Measurements from ENCODE around the gene USP7.

Gene USP7

DNA sequence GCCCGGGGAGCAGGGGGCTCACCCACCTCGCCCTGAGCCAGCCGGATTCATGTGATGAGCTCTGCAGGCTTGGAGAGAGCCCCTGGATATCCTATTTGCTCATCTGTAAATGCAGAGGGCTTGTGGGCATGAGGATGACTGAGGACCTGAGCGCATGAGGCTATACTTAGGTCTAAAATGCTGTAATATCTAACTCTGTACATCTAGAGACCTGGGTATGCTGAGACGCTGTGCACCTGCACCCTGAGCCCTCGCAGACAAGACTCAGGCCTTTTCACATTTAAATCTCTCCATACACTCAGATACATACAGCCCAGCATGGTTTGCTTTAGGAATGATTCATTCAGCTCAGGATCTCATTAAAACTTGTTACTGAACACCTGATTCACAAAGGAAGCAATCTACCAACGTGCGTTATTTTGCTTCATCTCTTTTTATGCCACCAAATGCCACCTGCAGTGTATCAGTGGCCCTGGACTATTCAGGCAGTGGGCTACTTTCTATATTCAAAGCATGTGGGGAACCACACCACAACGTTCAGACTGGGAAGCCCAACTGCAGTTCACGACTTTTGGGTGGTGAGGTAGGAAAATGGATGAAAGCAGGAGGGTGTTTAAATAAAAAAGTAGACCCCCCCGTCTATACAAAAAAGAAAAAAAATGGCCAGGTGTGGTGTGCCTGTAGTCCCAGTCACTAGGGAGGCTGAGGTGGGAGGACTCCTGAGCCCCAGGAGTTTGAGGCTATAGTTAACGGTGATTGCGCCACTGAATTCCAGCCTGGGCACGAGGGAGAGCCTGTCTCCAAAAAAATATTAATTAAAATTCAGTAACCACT, 12.0 kb downstream of the USP7 start:
- DNase-seq, result no peak

GRCh38 chr16:8950580-8951077, 13.1 kb downstream of the USP7 start:
- no peak for DNase-seq

DNA sequence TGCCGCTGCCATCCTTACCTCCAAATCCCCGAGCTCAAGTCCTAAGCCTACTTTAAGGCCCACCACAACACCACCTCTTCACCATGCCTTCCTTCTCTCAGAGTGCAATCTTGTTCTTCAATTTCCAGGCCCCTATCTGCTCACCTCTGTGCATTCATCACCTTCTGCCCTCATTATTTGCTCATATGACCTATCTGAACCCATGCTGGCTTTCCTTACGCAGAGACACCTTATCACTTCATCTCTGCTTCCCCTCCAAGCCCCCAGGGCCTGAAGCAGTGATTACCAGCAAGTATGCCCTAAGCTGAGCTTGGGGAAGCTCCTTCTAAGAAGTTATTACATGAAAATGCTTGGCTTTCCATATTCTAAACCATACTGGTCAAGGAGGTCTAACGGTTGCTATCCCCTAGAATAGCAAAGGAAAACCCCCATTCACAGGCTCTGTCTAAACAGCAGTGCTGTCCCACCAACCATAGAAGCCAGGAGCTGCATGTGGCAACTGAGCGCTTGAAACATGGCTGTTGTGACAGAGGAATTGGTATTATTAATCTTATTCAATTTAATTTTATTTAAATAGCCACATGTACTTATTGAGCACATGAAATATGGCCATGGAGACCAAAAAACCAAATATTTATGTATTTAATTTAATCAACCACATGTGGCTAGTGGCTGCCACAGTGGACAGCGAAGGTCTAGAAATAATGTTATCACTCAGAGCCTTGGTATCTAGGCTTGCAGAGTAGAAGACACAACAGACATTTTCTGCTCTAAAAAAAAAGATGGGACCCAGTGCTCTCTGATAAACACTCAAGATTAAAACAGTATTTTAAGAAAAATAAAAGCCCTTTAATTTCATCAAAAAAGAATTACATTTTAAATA, 13.9 kb downstream of the USP7 start:
- no peak for DNase-seq

DNA sequence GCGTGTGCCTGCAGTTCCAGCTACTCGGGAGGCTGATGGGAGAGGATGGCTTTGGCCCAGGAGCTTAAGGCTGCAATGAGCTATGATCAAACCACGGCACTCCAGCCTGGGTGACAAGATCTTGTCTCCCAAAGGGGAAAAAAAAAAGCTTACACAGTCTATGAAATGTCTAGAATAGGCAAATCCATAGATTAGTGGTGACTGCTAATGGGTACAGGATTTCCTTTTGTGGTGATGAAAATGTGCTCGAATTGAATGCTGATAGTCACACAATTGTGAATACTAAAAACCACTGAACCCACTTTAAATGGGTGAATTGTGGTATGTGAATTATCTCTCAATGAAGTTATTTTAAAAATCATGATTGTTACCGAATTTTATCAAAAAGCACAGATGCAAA, 14.9 kb downstream of the USP7 start:
- DNase-seq, result no peak

- DNase-seq, result no peak
Measured at GRCh38 chr16:8948069-8948593, 15.6 kb downstream of the USP7 start.

- DNase-seq, result no peak
Measured at GRCh38 chr16:8946544-8946943, 17.2 kb downstream of the USP7 start.

GRCh38 chr16:8945626-8946296, 17.9 kb downstream of the USP7 start:
- DNase-seq, result no peak

- no peak for DNase-seq
Measured at GRCh38 chr16:8943966-8944759, 19.5 kb downstream of the USP7 start.

- DNase-seq, result no peak
Measured at GRCh38 chr16:8943001-8943763, 20.5 kb downstream of the USP7 start.

DNA sequence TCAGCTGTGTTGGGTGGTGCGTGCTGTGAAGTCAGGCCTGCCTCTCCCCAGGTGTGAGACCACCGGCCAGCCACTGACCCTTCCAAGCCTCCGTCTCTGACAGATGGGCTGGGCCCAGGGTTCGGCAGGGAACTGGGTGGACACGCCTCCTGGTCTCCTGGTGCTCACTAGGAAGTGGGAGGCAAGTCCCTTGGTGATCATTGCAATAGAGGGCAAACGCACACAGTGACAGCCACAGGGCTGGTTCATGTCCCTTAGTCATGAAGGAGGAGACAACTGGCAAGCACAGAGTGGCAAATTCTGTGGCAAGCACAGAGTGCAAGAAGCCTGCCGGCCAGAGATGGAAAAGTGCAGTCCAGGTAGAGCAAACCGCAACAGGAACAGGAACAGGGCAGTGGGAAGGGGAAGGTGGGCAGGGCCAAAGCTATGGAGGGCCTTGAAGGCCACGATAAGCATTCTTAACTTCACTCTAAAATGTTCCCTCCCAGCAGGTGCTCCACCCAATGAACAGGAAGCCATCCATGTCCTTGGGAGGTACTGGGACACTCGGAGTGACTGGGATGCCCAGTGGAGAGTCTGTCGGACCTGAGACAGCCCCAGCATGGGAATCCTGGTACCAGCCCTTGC, 21.9 kb downstream of the USP7 start:
- DNase-seq, result no peak

DNA sequence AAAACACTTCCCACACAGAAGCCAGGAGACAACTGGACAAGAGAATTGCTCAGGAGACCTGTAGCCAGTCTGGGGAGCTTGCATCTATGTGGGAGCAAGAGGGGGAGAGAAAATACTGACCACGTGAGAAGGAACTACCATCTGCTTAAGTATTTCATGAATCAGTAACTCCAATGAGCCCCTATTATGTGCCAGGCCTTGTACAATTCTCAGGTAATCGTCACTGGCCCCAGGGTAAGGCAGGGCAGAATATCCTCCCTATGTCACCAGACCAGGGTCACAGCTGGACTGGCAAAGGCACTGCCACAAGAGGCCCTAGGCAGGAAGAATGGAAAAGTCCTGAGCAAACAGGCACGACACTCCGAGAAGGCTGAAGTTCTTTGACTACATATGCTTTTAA, 25.9 kb downstream of the USP7 start:
- DNase-seq, result no peak

GRCh38 chr16:8936421-8936820, 27.3 kb downstream of the USP7 start:
- no peak for DNase-seq

DNA sequence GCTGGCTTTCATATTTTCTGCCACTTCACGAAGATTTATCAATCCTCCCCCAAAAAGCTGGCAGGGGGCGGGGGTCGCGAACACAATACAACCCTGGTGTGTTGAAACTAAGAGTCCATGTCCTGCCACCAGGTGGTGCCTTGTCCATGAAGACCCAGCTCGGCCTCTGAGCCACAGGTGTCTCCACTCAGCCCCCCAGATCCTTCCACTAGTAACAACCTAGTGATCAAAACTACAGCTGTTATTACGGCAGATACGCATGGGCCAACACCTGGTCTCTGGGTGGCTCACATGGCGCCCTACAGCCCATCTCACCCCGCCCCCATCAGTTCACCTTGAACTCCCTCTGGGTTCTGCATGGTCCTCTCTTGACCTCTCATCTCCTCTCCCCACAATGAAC, 27.7 kb downstream of the USP7 start:
- no peak for DNase-seq

DNA sequence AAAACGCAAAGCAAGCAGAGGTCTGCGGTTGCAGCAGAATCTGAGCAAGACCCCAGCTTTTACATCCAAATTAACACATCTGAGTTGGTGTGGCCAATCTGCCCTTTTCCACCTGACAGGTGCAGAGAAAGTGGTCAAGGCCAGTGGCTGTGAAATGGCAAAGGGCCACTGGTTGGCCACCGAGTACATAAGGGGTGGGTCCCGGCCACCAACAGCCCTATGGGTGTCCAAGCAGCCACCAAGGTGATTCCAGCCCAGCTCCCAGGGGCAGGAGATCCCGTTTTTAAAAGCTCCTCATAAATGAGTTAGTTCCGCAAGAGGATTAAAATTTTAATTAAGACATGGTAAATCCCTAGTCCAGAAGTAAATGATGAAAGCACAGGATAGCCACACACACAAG, 29.1 kb downstream of the USP7 start:
- no peak for DNase-seq

DNA sequence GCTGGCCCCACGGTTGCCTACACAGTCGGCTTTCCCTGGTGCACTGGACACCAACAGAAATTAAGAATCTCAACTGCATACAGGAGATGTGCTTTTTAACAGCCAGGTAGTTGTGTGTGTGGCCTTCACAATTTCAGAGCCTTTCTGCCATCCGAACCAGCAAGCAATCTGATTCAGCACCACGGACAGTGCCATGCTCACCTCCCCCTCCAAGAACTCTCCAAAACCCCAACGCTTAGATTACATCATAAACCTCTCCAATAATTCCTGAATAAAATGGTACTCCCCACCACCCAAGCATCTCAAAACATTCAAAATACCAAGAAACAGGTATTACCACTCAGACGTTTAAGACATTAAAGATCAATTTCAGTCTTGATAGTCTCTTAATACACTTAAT, 31.8 kb downstream of the USP7 start:
- no peak for DNase-seq

DNA sequence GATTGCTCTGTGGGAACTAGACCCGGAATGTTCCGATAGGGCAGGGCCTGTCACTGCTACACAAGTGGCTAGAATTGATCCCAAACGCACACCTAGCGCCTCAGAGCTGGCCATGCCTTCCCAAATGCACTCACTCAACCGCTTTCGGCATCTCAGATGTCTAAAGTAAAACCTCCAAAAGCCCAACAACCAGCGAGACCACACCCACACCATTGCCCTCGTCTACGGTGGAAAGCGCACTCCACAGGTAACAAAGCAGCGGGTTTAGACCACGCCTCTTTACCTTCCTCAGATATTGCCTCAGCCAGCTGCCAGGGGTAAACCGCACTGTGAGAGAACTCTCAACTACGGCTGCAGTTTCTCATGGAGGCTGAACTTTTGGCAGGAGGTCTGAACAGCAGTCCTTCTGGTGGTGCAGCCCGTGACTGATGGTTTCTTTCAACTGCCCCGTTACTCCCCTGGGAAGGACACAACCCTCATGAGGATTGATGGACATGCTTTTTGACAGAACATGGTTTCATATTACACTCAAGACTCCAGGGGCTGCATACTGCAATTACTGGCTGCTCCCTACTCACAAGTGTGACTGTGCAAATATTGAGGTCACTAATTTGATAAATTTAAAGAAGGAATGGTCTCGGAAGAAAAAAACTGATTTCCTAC, 34.5 kb downstream of the USP7 start:
- DNase-seq, result no peak

GRCh38 chr16:8928467-8928957, 35.2 kb downstream of the USP7 start:
- no peak for DNase-seq

- no peak for DNase-seq
Measured at GRCh38 chr16:8926827-8927226, 36.9 kb downstream of the USP7 start.

DNA sequence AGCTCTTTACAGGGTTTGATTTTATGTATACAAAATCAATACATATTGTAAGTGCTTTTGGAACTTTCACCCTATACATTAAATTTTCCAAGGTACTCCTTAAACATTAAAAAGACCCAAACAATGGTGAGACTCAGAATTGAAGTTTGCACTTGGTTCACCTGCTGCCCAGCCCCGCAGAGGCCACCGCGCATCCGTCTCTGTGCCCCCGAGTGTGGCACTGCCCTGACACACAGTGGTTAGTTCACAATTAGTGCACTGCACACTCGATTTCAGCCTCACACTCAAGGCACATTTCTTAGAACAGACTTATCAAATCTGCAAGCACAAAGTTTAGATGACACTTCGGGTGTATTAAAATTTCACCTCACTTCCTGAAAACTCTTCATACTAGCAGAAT, 38.3 kb downstream of the USP7 start:
- no peak for DNase-seq

GRCh38 chr16:8924214-8924613, 39.5 kb downstream of the USP7 start:
- no peak for DNase-seq
